ENCODE results near the gene JAGN1.

DNA sequence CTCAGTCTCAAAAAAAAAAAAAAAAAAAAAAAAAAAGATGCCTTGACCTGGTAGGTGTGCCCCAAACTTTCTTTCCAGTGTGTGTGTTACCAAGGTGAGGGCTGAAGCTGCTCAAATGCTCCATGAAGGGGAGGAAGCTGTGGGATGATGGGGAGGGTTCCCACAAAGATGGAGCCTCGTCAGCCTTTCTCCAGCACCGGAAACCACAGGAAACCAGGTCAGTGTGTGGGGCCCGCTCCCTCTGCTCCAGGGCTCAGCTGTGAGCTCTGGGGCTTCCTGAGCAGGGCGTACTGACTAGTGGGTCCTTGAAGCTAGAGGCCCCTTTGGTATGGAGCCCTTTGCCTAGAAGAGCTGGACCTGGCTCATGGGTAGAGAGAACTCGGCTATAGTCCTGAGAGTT is 11.6 kb downstream of the JAGN1 start:
- TF ChIP-seq CTCF (IDR thresholded peaks at IDR 0.05) (no peak), EZH2phosphoT487 (IDR thresholded peaks at IDR 0.05) (no peak)
